ENCODE results near the gene ZNF827.

ZNF827 gene

GRCh38 chr4:145716200-145716599 lies 222.4 kb downstream of the ZNF827 start:
- peaks cover 4% of the 10 kb centered on the region; the same call in 1 of the 2 replicates for H3K4me1 ChIP-seq (ENCODE audit: control insufficient read depth, insufficient read depth, low read length)
- H3K27me3 ChIP-seq (ENCODE audit: control insufficient read depth, insufficient read depth, low read length): no peaks in the 10 kb centered on the region
- no peaks in the 10 kb centered on the region for H3K36me3 ChIP-seq (ENCODE audit: control insufficient read depth, insufficient read depth, low read length)
- no peak overlapping the region for H3K4me3 ChIP-seq (ENCODE audit: low read depth, low read length)
- H3K9me3 ChIP-seq (ENCODE audit: control insufficient read depth, insufficient read depth, low read length): no peaks in the 10 kb centered on the region
- no peak overlapping the region for H3K27ac ChIP-seq (ENCODE audit: low read depth, low read length)
- no peak overlapping the region for H3K9ac ChIP-seq (ENCODE audit: low read depth, low read length)

- H3K4me3 ChIP-seq (ENCODE audit: low read depth, low read length): no peak overlapping the region
- no peak overlapping the region for H3K27ac ChIP-seq (ENCODE audit: low read depth, low read length)
- no peak overlapping the region for H3K9ac ChIP-seq (ENCODE audit: low read depth, low read length)
- H3K4me1 ChIP-seq (ENCODE audit: control insufficient read depth, insufficient read depth, low read length): peaks cover 7% of the 10 kb centered on the region
- H3K27me3 ChIP-seq (ENCODE audit: control insufficient read depth, insufficient read depth, low read length): no peaks in the 10 kb centered on the region
- H3K9me3 ChIP-seq (ENCODE audit: control insufficient read depth, insufficient read depth, low read length): no peaks in the 10 kb centered on the region
- H3K36me3 ChIP-seq (ENCODE audit: control insufficient read depth, insufficient read depth, low read length): no peaks in the 10 kb centered on the region
These were observed 228.8 kb downstream of the ZNF827 start for GRCh38 chr4:145709843-145710242.

- no peak overlapping the region for H3K9ac ChIP-seq (ENCODE audit: low read depth, low read length)
- H3K27ac ChIP-seq (ENCODE audit: low read depth, low read length): no peak overlapping the region
- no peaks in the 10 kb centered on the region for H3K9me3 ChIP-seq (ENCODE audit: control insufficient read depth, insufficient read depth, low read length)
- no peaks in the 10 kb centered on the region for H3K36me3 ChIP-seq (ENCODE audit: control insufficient read depth, insufficient read depth, low read length)
- H3K4me1 ChIP-seq (ENCODE audit: control insufficient read depth, insufficient read depth, low read length): peaks cover 12% of the 10 kb centered on the region
- no peaks in the 10 kb centered on the region for H3K27me3 ChIP-seq (ENCODE audit: control insufficient read depth, insufficient read depth, low read length)
- H3K4me3 ChIP-seq (ENCODE audit: low read depth, low read length): no peak overlapping the region
These were observed 229.3 kb downstream of the ZNF827 start for GRCh38 chr4:145709336-145709735.

All from HUES48 (cell line).